Measurements from ENCODE around the gene RANBP1. TPM values are rescaled to one million over a fixed set of nuclear protein-coding genes. Genes with fewer than 3 reads are reported as not detected.

Gene RANBP1
- total and polyA plus RNA-seq, 9 of the 15 experiments (the other 6 are each of a cell fraction or from before 2014, with no cell fraction given), result 162 to 2,891 (median 1,289) TPM

DNA sequence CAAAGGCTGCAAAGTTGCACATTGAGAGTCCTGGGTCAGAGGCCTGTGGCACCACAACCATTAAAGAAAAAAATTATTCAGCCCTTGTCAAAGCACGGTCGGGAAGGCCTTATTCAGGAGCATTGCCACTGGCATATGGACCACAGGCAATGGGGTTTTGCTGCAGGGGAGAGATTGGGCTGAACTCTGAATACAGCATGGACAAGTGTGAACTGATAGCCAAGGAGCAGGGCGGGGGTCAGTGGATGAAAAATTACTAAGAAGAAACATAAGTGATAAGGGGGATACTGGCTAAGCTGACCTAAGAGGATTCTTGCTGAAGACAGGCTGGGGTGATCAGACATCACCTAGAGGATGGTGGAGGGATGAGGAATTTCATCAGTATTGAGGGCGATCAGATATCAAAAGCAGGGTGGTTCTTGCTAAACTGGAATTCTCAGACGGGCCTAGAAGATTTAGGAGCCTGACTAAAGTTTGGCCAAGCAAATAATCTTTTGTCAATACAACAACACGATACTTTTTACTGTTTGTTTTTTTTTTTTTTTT is 39.2 kb upstream of the RANBP1 start (continued):
- TF ChIP-seq, protein P1, sequence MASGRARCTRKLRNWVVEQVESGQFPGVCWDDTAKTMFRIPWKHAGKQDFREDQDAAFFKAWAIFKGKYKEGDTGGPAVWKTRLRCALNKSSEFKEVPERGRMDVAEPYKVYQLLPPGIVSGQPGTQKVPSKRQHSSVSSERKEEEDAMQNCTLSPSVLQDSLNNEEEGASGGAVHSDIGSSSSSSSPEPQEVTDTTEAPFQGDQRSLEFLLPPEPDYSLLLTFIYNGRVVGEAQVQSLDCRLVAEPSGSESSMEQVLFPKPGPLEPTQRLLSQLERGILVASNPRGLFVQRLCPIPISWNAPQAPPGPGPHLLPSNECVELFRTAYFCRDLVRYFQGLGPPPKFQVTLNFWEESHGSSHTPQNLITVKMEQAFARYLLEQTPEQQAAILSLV (tag; IDR thresholded peaks at IDR 0.05), result 0 out of 2 replicates have a peak, but pooled peaks have one; percentile 7
- TF ChIP-seq, protein P2, sequence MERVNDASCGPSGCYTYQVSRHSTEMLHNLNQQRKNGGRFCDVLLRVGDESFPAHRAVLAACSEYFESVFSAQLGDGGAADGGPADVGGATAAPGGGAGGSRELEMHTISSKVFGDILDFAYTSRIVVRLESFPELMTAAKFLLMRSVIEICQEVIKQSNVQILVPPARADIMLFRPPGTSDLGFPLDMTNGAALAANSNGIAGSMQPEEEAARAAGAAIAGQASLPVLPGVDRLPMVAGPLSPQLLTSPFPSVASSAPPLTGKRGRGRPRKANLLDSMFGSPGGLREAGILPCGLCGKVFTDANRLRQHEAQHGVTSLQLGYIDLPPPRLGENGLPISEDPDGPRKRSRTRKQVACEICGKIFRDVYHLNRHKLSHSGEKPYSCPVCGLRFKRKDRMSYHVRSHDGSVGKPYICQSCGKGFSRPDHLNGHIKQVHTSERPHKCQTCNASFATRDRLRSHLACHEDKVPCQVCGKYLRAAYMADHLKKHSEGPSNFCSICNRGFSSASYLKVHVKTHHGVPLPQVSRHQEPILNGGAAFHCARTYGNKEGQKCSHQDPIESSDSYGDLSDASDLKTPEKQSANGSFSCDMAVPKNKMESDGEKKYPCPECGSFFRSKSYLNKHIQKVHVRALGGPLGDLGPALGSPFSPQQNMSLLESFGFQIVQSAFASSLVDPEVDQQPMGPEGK (CRISPR knock-in tag; IDR thresholded peaks at IDR 0.05; ENCODE audit: borderline replicate concordance), result no peak
- TF ChIP-seq ZNF707 (CRISPR knock-in tag; conservative IDR thresholded peaks at IDR 0.05) (0 out of 2 replicates have a peak, but pooled peaks have one; percentile 9), GATA2 (CRISPR knock-in tag; IDR thresholded peaks at IDR 0.05) (no peak), CAMTA2 (CRISPR knock-in tag; conservative IDR thresholded peaks at IDR 0.05) (0 out of 2 replicates have a peak, but pooled peaks have one; percentile 26), RBBP5 (IDR thresholded peaks at IDR 0.05; ENCODE audit: borderline replicate concordance, insufficient read depth, low read length, poor library complexity, severe bottlenecking) (peak; percentile 57), WHSC1 (IDR thresholded peaks at IDR 0.05; ENCODE audit: low read length) (no peak), IFI16 (CRISPR knock-in tag; IDR thresholded peaks at IDR 0.05) (peak; percentile 52; the same call in 1 of the 2 replicates), ZNF57 (CRISPR knock-in tag; IDR thresholded peaks at IDR 0.05) (no peak), RCOR1 (IDR thresholded peaks at IDR 0.05; ENCODE audit: borderline replicate concordance in 1 of 2, low read depth in 2 of 2, low read length in 2 of 2) (peak; percentile 73 to 81; a peak in 3 of 4 replicates), SMC3 (conservative IDR thresholded peaks at IDR 0.05; ENCODE audit: insufficient read depth, low read depth, low read length) (0 out of 2 replicates have a peak, but pooled peaks have one; percentile 25), NR4A1 (CRISPR knock-in tag; IDR thresholded peaks at IDR 0.05) (no peak), NR4A1 (tag; IDR thresholded peaks at IDR 0.05) (0 out of 2 replicates have a peak, but pooled peaks have one; percentile 61), RBFOX2 (IDR thresholded peaks at IDR 0.05; ENCODE audit: low read depth, low read length) (no peak)
- TF ChIP-seq, protein P3, sequence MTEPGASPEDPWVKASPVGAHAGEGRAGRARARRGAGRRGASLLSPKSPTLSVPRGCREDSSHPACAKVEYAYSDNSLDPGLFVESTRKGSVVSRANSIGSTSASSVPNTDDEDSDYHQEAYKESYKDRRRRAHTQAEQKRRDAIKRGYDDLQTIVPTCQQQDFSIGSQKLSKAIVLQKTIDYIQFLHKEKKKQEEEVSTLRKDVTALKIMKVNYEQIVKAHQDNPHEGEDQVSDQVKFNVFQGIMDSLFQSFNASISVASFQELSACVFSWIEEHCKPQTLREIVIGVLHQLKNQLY (CRISPR knock-in tag; conservative IDR thresholded peaks at IDR 0.05), result 0 out of 4 replicates have a peak, but pooled peaks of 1 of the 2 experiments have one; percentile 83
- TF ChIP-seq, protein P4, sequence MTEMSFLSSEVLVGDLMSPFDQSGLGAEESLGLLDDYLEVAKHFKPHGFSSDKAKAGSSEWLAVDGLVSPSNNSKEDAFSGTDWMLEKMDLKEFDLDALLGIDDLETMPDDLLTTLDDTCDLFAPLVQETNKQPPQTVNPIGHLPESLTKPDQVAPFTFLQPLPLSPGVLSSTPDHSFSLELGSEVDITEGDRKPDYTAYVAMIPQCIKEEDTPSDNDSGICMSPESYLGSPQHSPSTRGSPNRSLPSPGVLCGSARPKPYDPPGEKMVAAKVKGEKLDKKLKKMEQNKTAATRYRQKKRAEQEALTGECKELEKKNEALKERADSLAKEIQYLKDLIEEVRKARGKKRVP (CRISPR knock-in tag; IDR thresholded peaks at IDR 0.05), result peak; percentile 35; the same call in 1 of the 2 replicates
- TF ChIP-seq, protein P5, sequence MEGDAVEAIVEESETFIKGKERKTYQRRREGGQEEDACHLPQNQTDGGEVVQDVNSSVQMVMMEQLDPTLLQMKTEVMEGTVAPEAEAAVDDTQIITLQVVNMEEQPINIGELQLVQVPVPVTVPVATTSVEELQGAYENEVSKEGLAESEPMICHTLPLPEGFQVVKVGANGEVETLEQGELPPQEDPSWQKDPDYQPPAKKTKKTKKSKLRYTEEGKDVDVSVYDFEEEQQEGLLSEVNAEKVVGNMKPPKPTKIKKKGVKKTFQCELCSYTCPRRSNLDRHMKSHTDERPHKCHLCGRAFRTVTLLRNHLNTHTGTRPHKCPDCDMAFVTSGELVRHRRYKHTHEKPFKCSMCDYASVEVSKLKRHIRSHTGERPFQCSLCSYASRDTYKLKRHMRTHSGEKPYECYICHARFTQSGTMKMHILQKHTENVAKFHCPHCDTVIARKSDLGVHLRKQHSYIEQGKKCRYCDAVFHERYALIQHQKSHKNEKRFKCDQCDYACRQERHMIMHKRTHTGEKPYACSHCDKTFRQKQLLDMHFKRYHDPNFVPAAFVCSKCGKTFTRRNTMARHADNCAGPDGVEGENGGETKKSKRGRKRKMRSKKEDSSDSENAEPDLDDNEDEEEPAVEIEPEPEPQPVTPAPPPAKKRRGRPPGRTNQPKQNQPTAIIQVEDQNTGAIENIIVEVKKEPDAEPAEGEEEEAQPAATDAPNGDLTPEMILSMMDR (IDR thresholded peaks at IDR 0.05 in 2 of 3, conservative IDR thresholded peaks at IDR 0.05 in 1 of 3; ENCODE audit: insufficient read depth in 2 of 3, low read depth in 1 of 3, low read length in 3 of 3), result peak; percentile 24 to 50 (median 39); a peak in 5 of 6 replicates
- TF ChIP-seq, protein P6, sequence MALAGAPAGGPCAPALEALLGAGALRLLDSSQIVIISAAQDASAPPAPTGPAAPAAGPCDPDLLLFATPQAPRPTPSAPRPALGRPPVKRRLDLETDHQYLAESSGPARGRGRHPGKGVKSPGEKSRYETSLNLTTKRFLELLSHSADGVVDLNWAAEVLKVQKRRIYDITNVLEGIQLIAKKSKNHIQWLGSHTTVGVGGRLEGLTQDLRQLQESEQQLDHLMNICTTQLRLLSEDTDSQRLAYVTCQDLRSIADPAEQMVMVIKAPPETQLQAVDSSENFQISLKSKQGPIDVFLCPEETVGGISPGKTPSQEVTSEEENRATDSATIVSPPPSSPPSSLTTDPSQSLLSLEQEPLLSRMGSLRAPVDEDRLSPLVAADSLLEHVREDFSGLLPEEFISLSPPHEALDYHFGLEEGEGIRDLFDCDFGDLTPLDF (CRISPR knock-in tag; IDR thresholded peaks at IDR 0.05), result peak; percentile 53; the same call in 1 of the 2 replicates

All from K562 (cell line).